Measurements from ENCODE around the gene HDLBP.

Gene HDLBP

GRCh38 chr2:241288324-241288888, 27.1 kb downstream of the HDLBP start:
- Histone ChIP-seq H4K20me1 (ENCODE audit: low read depth, low read length) (peaks cover 8% of the 10 kb centered on the region; the same call in 1 of the 2 replicates), H3K4me3 (ENCODE audit: insufficient read depth, low read length, poor library complexity, severe bottlenecking) (no peak overlapping the region), H3K9me3 (ENCODE audit: insufficient read depth, low read length) (no peaks in the 10 kb centered on the region), H3K27me3 (ENCODE audit: low read length) (no peaks in the 10 kb centered on the region), H3K27ac (ENCODE audit: low read depth, low read length) (no peak overlapping the region), H3F3A (ENCODE audit: insufficient read depth) (peaks cover 12% of the 10 kb centered on the region; the same call in 1 of the 2 replicates), H3K4me2 (ENCODE audit: low read depth, low read length, poor library complexity, severe bottlenecking) (no peak overlapping the region), H3K9ac (ENCODE audit: low read length) (no peak overlapping the region), H3K9me2 (replicated peaks; ENCODE audit: insufficient read depth, low read length) (no peaks in the 10 kb centered on the region), H3K79me2 (ENCODE audit: insufficient read depth, low read length) (peaks cover 97% of the 10 kb centered on the region), H2AFZ (ENCODE audit: low read depth, low read length, severe bottlenecking) (no peak overlapping the region), H3K36me3 (ENCODE audit: low read length) (no peaks in the 10 kb centered on the region)
- no peak for TF ChIP-seq CTCF (IDR thresholded peaks at IDR 0.05; ENCODE audit: insufficient read depth, low read length, poor library complexity, severe bottlenecking)
- TF ChIP-seq EZH2phosphoT487 (conservative IDR thresholded peaks at IDR 0.05; ENCODE audit: low read length) = no peak

GRCh38 chr2:241286348-241287090, 29.0 kb downstream of the HDLBP start:
- TF ChIP-seq EZH2phosphoT487 (conservative IDR thresholded peaks at IDR 0.05; ENCODE audit: low read length) = no peak
- no peak for TF ChIP-seq CTCF (IDR thresholded peaks at IDR 0.05; ENCODE audit: insufficient read depth, low read length, poor library complexity, severe bottlenecking)
- Histone ChIP-seq H3K79me2 (ENCODE audit: insufficient read depth, low read length) (peaks cover 91% of the 10 kb centered on the region), H3K27me3 (ENCODE audit: low read length) (no peaks in the 10 kb centered on the region), H3F3A (ENCODE audit: insufficient read depth) (peaks cover 12% of the 10 kb centered on the region; the same call in 1 of the 2 replicates), H3K36me3 (ENCODE audit: low read length) (no peaks in the 10 kb centered on the region), H3K4me3 (ENCODE audit: insufficient read depth, low read length, poor library complexity, severe bottlenecking) (no peak overlapping the region), H3K9me2 (replicated peaks; ENCODE audit: insufficient read depth, low read length) (no peaks in the 10 kb centered on the region), H3K27ac (ENCODE audit: low read depth, low read length) (no peak overlapping the region), H3K4me2 (ENCODE audit: low read depth, low read length, poor library complexity, severe bottlenecking) (no peak overlapping the region), H3K9me3 (ENCODE audit: insufficient read depth, low read length) (no peaks in the 10 kb centered on the region), H2AFZ (ENCODE audit: low read depth, low read length, severe bottlenecking) (no peak overlapping the region), H4K20me1 (ENCODE audit: low read depth, low read length) (no peaks in the 10 kb centered on the region; the same call in 1 of the 2 replicates), H3K9ac (ENCODE audit: low read length) (no peak overlapping the region)

- H4K20me1 ChIP-seq (ENCODE audit: low read depth, low read length) = no peaks in the 10 kb centered on the region; the same call in 1 of the 2 replicates
- no peak overlapping the region for H3K4me2 ChIP-seq (ENCODE audit: low read depth, low read length, poor library complexity, severe bottlenecking)
- peaks cover 91% of the 10 kb centered on the region for H3K79me2 ChIP-seq (ENCODE audit: insufficient read depth, low read length)
- no peaks in the 10 kb centered on the region for H3K27me3 ChIP-seq (ENCODE audit: low read length)
- H3K9me2 ChIP-seq (replicated peaks; ENCODE audit: insufficient read depth, low read length) = no peaks in the 10 kb centered on the region
- H3K9me3 ChIP-seq (ENCODE audit: insufficient read depth, low read length) = no peaks in the 10 kb centered on the region
- no peak overlapping the region for H3K27ac ChIP-seq (ENCODE audit: low read depth, low read length)
- H3K4me3 ChIP-seq (ENCODE audit: insufficient read depth, low read length, poor library complexity, severe bottlenecking) = no peak overlapping the region
- H3F3A ChIP-seq (ENCODE audit: insufficient read depth) = peaks cover 7% of the 10 kb centered on the region; the same call in 1 of the 2 replicates
- H2AFZ ChIP-seq (ENCODE audit: low read depth, low read length, severe bottlenecking) = no peak overlapping the region
- H3K9ac ChIP-seq (ENCODE audit: low read length) = no peak overlapping the region
- H3K36me3 ChIP-seq (ENCODE audit: low read length) = no peaks in the 10 kb centered on the region
- no peak for TF ChIP-seq CTCF (IDR thresholded peaks at IDR 0.05; ENCODE audit: insufficient read depth, low read length, poor library complexity, severe bottlenecking)
- no peak for TF ChIP-seq EZH2phosphoT487 (conservative IDR thresholded peaks at IDR 0.05; ENCODE audit: low read length)
These were observed 29.9 kb downstream of the HDLBP start for GRCh38 chr2:241285596-241285995.

All from SU-DHL-6 (cell line).